Fibroblast of pulmonary artery (primary cell): Measurements from ENCODE around the gene BDH2.
A peak's percentile ranks its signal among the peaks of the same experiment; 100 is the strongest.

ENCODE experiments used
- DNase-seq: peaks from one replicate; pipeline ENCODE4 v3.0.0-alpha.2; 2010; ENCODE audit warnings: low read depth
- H3K4me3 ChIP-seq: replicated peaks from 2 replicates; pipeline ENCODE4 v1.5.1; 2011; ENCODE audit warnings: low read depth, mild to moderate bottlenecking, control low read depth, low read length, moderate library complexity
- TF ChIP-seq, protein P1 (sequence below): IDR thresholded peaks from 2 replicates; pipeline ENCODE4 v1.5.1; 2011; ENCODE audit warnings: mild to moderate bottlenecking, control low read depth, low read length, inconsistent platforms; ENCODE audit errors: missing control alignments

Gene BDH2

DNA sequence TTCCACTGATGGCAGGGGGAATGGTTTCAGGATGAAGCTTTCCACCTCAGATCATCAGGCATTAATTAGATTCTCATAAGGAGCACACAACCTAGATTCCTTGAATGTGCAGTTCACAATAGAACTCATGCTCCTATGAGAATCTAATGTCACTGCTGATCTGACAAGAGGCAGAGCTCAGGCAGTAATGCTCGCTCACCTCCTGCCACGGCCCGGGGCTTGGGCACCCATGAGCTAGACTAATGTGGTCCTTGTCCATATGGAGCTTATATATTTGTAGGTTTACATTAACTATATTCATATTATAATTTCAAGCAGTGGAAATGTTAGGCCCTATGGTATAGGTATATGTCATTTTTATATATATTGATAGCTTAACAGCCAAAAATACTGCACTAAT, 47.5 kb downstream of the BDH2 start:
- no peak overlapping the region for H3K4me3 ChIP-seq
- DNase-seq = no peak
- TF ChIP-seq, protein P1, sequence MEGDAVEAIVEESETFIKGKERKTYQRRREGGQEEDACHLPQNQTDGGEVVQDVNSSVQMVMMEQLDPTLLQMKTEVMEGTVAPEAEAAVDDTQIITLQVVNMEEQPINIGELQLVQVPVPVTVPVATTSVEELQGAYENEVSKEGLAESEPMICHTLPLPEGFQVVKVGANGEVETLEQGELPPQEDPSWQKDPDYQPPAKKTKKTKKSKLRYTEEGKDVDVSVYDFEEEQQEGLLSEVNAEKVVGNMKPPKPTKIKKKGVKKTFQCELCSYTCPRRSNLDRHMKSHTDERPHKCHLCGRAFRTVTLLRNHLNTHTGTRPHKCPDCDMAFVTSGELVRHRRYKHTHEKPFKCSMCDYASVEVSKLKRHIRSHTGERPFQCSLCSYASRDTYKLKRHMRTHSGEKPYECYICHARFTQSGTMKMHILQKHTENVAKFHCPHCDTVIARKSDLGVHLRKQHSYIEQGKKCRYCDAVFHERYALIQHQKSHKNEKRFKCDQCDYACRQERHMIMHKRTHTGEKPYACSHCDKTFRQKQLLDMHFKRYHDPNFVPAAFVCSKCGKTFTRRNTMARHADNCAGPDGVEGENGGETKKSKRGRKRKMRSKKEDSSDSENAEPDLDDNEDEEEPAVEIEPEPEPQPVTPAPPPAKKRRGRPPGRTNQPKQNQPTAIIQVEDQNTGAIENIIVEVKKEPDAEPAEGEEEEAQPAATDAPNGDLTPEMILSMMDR = no peak

DNA sequence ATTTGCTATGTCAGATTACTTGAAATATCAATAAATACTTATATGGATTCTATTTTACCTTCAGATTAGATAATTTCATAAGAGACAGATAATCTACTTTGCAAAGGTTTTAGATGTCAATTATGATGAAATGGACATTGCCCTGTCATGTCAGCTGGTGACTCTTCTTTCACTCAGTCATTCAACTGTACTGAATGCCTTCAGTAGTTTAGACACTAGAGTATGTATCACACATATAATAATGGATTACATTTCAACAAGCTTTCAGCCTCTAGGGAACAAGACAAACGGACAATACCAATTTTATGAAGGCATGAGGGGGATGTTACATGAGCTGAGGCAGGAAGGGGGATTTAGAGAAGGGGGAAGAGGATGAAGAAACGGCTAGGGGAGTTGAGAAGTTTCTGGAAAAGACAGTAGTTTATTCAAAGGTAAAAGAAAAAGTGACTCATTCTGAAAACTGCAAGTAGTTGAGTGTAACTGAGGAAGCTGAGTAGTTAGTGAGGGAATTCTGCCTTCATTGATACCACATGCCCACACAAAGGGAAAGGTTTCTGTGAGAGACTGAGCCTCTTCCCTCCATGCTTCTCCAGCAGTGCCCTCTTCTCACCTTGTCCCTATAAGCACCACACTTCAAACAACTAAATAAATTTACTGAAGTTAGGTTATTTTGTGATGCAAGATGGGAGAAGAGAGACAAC, 48.7 kb downstream of the BDH2 start:
- DNase-seq = no peak
- no peak overlapping the region for H3K4me3 ChIP-seq
- TF ChIP-seq, protein P1 = no peak

DNA sequence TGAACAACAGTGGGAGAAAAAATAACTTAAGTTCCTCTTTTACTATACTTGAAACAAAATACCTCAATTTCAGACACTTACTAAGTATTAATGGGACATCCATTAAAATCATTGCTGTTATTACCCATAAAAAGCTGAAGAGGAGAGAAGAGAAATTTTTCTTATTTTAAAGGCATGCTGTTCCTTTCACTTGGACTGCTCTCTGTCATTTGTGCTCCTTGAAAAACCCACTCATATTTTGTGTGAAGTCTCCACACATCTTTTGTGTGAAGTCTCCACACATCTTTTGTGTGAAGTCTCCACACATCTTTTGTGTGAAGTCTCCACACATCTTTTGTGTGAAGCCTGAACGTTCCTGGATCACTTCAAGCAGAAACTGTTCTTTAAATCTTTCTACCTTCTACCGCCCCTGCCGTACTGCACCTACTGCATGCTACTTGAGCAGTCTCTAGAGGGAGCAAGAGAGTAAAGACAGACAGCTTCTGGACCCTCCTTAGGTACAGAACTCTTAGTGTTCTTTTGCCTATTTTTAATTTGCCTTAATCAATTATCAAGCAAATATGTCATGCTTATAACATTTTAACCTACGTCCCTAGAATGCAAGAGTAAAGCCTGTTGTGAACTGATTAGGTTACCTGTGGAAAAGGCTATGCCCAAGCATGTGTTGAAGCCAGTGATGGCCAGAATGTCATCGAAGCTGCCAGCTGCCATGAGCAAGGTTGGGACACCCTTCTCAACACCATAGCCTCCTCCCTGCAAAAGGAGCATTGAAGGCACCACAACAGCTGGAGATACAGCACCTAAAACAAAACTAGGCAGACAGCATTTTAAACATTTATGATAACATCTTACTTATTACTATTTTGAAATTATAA, 53.0 kb downstream of the BDH2 start:
- peak; percentile 68 for DNase-seq
- TF ChIP-seq, protein P1 = peak; percentile 90

DNA sequence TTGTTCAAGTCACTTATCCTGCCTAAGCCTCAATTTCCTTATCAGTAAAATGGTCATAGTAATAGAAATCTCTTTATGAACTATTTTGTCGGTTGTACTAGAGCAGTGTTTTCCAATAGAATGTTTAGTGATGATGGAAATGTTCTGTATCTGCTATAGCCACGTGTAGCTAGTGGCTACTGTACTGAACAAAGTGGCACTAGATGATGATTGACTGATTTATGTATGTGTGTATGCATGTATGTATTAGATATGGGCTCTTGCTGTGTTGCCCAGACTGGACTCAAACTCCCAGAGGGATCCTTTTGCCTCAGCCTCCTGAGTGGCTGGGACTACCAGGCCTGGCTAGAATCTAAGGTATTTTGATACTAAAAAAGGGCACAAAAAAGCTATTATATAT, 55.5 kb downstream of the BDH2 start:
- TF ChIP-seq, protein P1 = no peak
- H3K4me3 ChIP-seq = no peak overlapping the region
- no peak for DNase-seq

More for the DNA sequence above, 53.0 kb downstream of the BDH2 start:
- no peak overlapping the region for H3K4me3 ChIP-seq

DNA sequence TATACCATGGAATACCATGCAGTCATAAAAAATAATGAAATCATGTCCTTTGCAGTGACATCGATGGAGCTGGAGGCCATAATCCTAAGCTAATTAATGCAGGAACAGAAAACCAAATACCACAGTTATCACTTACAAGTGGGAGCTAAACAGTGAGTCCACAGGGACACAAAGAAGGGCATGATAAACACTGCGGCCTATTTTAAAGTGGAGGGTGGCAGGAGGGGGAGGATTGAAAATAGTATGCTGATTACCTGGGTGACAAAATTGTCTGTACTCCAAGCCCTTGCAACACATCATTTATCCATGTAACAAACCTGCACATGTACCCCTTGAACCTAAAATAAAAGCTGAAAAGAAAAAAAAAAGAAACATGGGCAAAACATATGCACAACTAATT, 63.5 kb downstream of the BDH2 start:
- TF ChIP-seq, protein P1 = no peak
- no peak for DNase-seq

DNA sequence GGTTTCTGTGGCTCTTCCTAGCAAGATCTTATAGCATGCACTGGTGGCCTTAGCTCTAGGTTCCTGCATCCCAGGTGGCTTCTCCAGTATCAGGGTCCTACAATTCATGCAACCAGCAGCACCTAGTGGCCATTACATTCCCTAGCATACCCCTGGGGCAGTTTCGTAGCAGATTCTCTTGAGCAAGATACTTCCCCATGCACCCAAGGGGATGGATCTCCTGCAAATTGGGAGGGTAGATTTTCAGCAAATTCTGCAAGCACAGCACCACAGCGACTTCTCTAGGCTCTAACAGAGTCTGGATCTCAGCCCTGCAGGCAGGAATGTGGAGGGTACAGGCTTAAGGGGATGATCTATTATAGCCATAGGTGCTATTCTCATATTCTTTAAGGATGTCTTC, 67.1 kb downstream of the BDH2 start:
- DNase-seq = peak; percentile 59
- TF ChIP-seq, protein P1 = peak; percentile 71
- H3K4me3 ChIP-seq = no peak overlapping the region

More for the DNA sequence above, 63.5 kb downstream of the BDH2 start:
- H3K4me3 ChIP-seq = no peak overlapping the region
